ENCODE data around the gene ESPN. TPM values are rescaled to one million over a fixed set of nuclear protein-coding genes. Genes with fewer than 3 reads are reported as not detected.

The ESPN gene
- polyA plus RNA-seq, 1 of the 3 experiments (the other 2 are of a cell fraction) = 0.33 TPM

DNA sequence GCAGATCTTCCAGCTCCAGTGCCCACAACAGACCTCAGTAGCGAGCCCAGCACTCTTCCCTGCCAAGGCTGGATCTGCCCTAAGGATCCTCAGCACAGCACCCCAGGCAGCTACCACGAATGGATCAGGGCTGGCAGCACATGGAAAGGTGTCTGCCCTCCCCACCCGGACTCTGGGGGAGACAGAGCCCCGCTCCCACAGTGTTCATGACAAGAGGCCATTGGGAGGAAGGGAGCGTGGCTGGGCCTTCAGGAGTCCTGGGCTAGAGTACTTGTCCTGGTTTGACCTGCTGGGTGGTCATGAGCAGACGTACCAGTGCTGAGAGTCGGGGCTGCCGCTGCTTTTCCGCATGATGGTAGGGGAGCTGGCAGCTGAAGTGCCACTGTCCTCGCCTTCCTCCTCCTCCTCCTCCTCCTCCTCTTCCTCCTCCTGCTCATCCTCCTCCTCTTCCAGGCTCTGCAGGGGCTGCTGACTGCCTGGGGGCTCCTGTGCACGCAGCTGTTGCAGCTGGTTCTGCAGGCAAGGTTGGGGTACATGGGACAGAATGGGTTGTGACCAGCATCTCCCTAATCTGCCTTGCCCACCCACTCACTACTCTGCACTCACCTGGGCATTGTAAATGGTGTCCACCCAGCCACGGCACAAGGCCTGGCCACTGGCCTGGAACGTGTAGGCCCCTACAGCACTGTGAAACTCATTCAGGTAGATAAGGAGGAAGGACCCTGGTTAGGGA, 44.3 kb downstream of the ESPN start:
- Histone ChIP-seq H3K9ac (no peak overlapping the region), H3K9me2 (no peaks in the 10 kb centered on the region), H3K79me2 (ENCODE audit: insufficient read depth) (no peaks in the 10 kb centered on the region), H3F3A (replicated peaks; ENCODE audit: insufficient read depth) (no peaks in the 10 kb centered on the region), H3K4me2 (no peak overlapping the region), H2AFZ (ENCODE audit: low read depth) (no peak overlapping the region), H3K4me3 (ENCODE audit: low read depth in 2 of 2, low read length in 1 of 2) (no peak overlapping the region), H3K9me3 (no peaks in the 10 kb centered on the region), H3K27me3 (ENCODE audit: insufficient read depth) (no peaks in the 10 kb centered on the region), H4K20me1 (ENCODE audit: insufficient read depth) (no peaks in the 10 kb centered on the region), H3K4me1 (ENCODE audit: control insufficient read depth in 1 of 2, insufficient read depth in 2 of 2, low read depth in 1 of 2, low read length in 1 of 2) (no peaks in the 10 kb centered on the region), H3K36me3 (replicated peaks in 1 of 2; ENCODE audit: control insufficient read depth in 1 of 2, insufficient read depth in 2 of 2, low read length in 1 of 2) (peaks cover 0 to 43% of the 10 kb centered on the region in 2 experiments), H3K27ac (ENCODE audit: low read depth in 2 of 2, low read length in 1 of 2) (no peak overlapping the region)
- TF ChIP-seq POLR2AphosphoS5 (IDR thresholded peaks at IDR 0.05; ENCODE audit: low read depth, low read length) = no peak
- no peak for TF ChIP-seq TAF1 (IDR thresholded peaks at IDR 0.05; ENCODE audit: borderline replicate concordance, low read depth, low read length)
- no peak for TF ChIP-seq EZH2phosphoT487 (IDR thresholded peaks at IDR 0.05; ENCODE audit: borderline replicate concordance, low read depth)
- TF ChIP-seq, protein P1, sequence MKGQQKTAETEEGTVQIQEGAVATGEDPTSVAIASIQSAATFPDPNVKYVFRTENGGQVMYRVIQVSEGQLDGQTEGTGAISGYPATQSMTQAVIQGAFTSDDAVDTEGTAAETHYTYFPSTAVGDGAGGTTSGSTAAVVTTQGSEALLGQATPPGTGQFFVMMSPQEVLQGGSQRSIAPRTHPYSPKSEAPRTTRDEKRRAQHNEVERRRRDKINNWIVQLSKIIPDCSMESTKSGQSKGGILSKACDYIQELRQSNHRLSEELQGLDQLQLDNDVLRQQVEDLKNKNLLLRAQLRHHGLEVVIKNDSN (IDR thresholded peaks at IDR 0.05; ENCODE audit: borderline replicate concordance, low read depth) = no peak
- TF ChIP-seq NRF1 (IDR thresholded peaks at IDR 0.05; ENCODE audit: low read depth, low read length) = no peak
- no peak for TF ChIP-seq YY1 (IDR thresholded peaks at IDR 0.05; ENCODE audit: low read depth)
- no peak for TF ChIP-seq MXI1 (IDR thresholded peaks at IDR 0.05; ENCODE audit: low read depth, low read length)
- TF ChIP-seq RAD21 (IDR thresholded peaks at IDR 0.05; ENCODE audit: low read length) = no peak
- TF ChIP-seq, protein P2, sequence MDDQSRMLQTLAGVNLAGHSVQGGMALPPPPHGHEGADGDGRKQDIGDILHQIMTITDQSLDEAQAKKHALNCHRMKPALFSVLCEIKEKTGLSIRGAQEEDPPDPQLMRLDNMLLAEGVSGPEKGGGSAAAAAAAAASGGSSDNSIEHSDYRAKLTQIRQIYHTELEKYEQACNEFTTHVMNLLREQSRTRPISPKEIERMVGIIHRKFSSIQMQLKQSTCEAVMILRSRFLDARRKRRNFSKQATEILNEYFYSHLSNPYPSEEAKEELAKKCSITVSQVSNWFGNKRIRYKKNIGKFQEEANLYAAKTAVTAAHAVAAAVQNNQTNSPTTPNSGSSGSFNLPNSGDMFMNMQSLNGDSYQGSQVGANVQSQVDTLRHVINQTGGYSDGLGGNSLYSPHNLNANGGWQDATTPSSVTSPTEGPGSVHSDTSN (IDR thresholded peaks at IDR 0.05) = no peak
- no peak for TF ChIP-seq RXRA (IDR thresholded peaks at IDR 0.05; ENCODE audit: borderline replicate concordance, low read depth)
- WGBS (ENCODE audit: low lambda C conversion rate) = 94% methylated on average over 11 of the region's 13 CpGs
- ChIA-PET POLR2A (no interaction called here), CTCF (interaction anchor here (1.0 to 2.0 kb wide), 5 partner anchors 17 to 223 kb away, joined by 3 to 11 read pairs (median 4); no protein-coding TSS in a partner anchor)
- no peak for DNase-seq

DNA sequence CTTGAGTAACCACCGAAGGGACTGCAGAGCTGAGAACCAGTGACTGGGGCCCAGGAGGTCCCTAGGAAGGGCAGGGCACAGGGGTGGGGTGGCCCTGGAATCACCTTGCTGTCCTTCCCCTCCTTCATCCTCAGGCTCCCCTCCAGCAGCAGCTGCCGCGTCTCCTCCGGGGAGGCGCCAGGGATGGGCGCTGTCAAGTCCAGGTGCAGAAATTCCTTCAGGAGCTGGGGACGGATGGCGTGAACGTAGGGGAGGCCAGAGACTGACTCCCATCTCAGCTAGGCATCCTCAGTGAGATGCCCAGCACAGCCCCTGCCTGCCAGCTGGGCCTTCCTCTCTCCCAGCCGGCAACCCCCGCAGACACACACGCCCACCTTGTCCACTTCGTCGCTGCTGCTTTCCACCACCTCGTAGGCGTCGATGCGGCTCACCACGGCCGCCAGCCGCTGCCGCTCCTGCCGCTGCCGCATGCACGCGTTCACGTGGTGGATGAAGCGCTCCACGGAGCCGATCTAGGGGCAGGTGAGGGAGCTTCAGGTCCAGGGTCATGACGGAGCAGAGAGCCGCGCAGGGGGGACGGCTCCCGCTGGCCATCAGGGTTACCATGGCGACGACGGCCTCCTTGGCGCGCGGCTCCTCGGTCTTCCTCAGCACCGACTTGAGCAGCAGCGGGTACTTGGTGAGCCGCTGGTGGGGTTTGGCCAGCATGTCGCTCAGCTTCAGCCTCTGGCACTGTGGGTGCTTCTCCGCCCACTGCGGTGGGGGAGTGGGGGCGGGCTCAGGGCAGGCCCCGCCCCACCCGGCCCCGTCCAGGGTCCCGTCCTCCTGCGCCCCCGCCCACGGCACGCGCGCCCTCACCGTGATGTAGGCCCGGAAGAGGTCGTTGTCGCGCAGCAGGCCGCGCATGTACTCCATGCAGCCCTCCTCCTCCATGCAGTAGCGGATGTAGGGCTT, 45.8 kb downstream of the ESPN start:
- Histone ChIP-seq H2AFZ (ENCODE audit: low read depth) (no peak overlapping the region), H3K27ac (ENCODE audit: low read depth in 2 of 2, low read length in 1 of 2) (no peak overlapping the region), H3K36me3 (replicated peaks in 1 of 2; ENCODE audit: control insufficient read depth in 1 of 2, insufficient read depth in 2 of 2, low read length in 1 of 2) (peaks cover 0 to 43% of the 10 kb centered on the region in 2 experiments), H3K4me3 (ENCODE audit: low read depth in 2 of 2, low read length in 1 of 2) (no peak overlapping the region), H3K79me2 (ENCODE audit: insufficient read depth) (no peaks in the 10 kb centered on the region), H3F3A (replicated peaks; ENCODE audit: insufficient read depth) (no peaks in the 10 kb centered on the region), H4K20me1 (ENCODE audit: insufficient read depth) (no peaks in the 10 kb centered on the region), H3K9me3 (no peaks in the 10 kb centered on the region), H3K4me2 (no peak overlapping the region), H3K9me2 (no peaks in the 10 kb centered on the region), H3K4me1 (ENCODE audit: control insufficient read depth in 1 of 2, insufficient read depth in 2 of 2, low read depth in 1 of 2, low read length in 1 of 2) (no peaks in the 10 kb centered on the region), H3K27me3 (ENCODE audit: insufficient read depth) (no peaks in the 10 kb centered on the region), H3K9ac (no peak overlapping the region)
- CTCF ChIA-PET = interaction anchor here (0.9 to 2.0 kb wide), 6 partner anchors 15 to 84 kb away, joined by 3 to 9 read pairs (median 4); partner anchors contain the start of genes NOL9 and TAS1R1
- POLR2A ChIA-PET = no interaction called here
- no peak for DNase-seq
- 95% methylated on average over 47 of the region's 67 CpGs for WGBS (ENCODE audit: low lambda C conversion rate)
- TF ChIP-seq SIN3A (IDR thresholded peaks at IDR 0.05; ENCODE audit: borderline replicate concordance, low read depth, low read length) = no peak
- no peak for TF ChIP-seq MEF2A (IDR thresholded peaks at IDR 0.05; ENCODE audit: borderline replicate concordance, low read depth)
- TF ChIP-seq RXRA (IDR thresholded peaks at IDR 0.05; ENCODE audit: borderline replicate concordance, low read depth) = no peak
- TF ChIP-seq POLR2AphosphoS5 (IDR thresholded peaks at IDR 0.05; ENCODE audit: low read depth, low read length) = no peak
- TF ChIP-seq, protein P3, sequence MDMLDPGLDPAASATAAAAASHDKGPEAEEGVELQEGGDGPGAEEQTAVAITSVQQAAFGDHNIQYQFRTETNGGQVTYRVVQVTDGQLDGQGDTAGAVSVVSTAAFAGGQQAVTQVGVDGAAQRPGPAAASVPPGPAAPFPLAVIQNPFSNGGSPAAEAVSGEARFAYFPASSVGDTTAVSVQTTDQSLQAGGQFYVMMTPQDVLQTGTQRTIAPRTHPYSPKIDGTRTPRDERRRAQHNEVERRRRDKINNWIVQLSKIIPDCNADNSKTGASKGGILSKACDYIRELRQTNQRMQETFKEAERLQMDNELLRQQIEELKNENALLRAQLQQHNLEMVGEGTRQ (IDR thresholded peaks at IDR 0.05; ENCODE audit: borderline replicate concordance, low read depth, low read length) = no peak
- no peak for TF ChIP-seq TAF1 (IDR thresholded peaks at IDR 0.05; ENCODE audit: borderline replicate concordance, low read depth, low read length)
- no peak for TF ChIP-seq NFIC (IDR thresholded peaks at IDR 0.05; ENCODE audit: borderline replicate concordance)
- TF ChIP-seq GATA2 (CRISPR knock-in tag; IDR thresholded peaks at IDR 0.05) = no peak
- TF ChIP-seq, protein P4, sequence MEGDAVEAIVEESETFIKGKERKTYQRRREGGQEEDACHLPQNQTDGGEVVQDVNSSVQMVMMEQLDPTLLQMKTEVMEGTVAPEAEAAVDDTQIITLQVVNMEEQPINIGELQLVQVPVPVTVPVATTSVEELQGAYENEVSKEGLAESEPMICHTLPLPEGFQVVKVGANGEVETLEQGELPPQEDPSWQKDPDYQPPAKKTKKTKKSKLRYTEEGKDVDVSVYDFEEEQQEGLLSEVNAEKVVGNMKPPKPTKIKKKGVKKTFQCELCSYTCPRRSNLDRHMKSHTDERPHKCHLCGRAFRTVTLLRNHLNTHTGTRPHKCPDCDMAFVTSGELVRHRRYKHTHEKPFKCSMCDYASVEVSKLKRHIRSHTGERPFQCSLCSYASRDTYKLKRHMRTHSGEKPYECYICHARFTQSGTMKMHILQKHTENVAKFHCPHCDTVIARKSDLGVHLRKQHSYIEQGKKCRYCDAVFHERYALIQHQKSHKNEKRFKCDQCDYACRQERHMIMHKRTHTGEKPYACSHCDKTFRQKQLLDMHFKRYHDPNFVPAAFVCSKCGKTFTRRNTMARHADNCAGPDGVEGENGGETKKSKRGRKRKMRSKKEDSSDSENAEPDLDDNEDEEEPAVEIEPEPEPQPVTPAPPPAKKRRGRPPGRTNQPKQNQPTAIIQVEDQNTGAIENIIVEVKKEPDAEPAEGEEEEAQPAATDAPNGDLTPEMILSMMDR (IDR thresholded peaks at IDR 0.05) = no peak

All from SK-N-SH (cell line).